H9 (cell line): ENCODE results near the gene ARHGAP11A. TPM values are rescaled to one million over a fixed set of nuclear protein-coding genes. Genes with fewer than 3 reads are reported as not detected.

ENCODE experiments used
- DNase-seq: peaks from one replicate; pipeline ENCODE4 v3.0.0-alpha.2; 2017
- H2AFZ ChIP-seq: one replicate; pipeline ENCODE4 v1.6.1; 2013; ENCODE audit warnings: mild to moderate bottlenecking, low read length, control low read depth, moderate library complexity
- H2AK5ac ChIP-seq: 2 replicates; pipeline ENCODE4 v1.6.1; 2013; ENCODE audit warnings: low read length, control low read depth, mixed read lengths; ENCODE audit not compliant: insufficient read length
- H2BK120ac ChIP-seq: one replicate; pipeline ENCODE4 v1.6.1; 2013; ENCODE audit warnings: low read depth, mild to moderate bottlenecking, low read length, control low read depth, inconsistent platforms; ENCODE audit not compliant: poor library complexity, severe bottlenecking
- H2BK12ac ChIP-seq: 2 replicates; pipeline ENCODE4 v1.6.1; 2013; ENCODE audit warnings: low read length, control low read depth, mixed read lengths, low read depth; ENCODE audit not compliant: insufficient read length
- H2BK15ac ChIP-seq: 2 replicates; pipeline ENCODE4 v1.6.1; 2013; ENCODE audit warnings: low read depth, low read length, control low read depth
- H2BK20ac ChIP-seq: one replicate; pipeline ENCODE4 v1.6.1; 2013; ENCODE audit warnings: low read depth, mild to moderate bottlenecking, low read length, control low read depth, inconsistent platforms; ENCODE audit not compliant: poor library complexity, severe bottlenecking
- H2BK5ac ChIP-seq: 2 replicates; pipeline ENCODE4 v1.6.1; 2013; ENCODE audit warnings: low read length, control low read depth, mixed read lengths; ENCODE audit not compliant: insufficient read length
- H3K14ac ChIP-seq: 2 replicates; pipeline ENCODE4 v1.6.1; 2013; ENCODE audit warnings: low read length, control low read depth; ENCODE audit not compliant: insufficient read depth
- H3K18ac ChIP-seq: 2 replicates; pipeline ENCODE4 v1.6.1; 2013; ENCODE audit warnings: low read depth, mild to moderate bottlenecking, mixed read lengths, low read length, control low read depth; ENCODE audit not compliant: insufficient read length
- H3K23ac ChIP-seq: 2 replicates; pipeline ENCODE4 v1.6.1; 2013; ENCODE audit warnings: low read length, control low read depth, mixed read lengths, low read depth; ENCODE audit not compliant: insufficient read length
- H3K23me2 ChIP-seq: 2 replicates; pipeline ENCODE4 v1.6.1; 2013; ENCODE audit warnings: low read depth, mild to moderate bottlenecking, mixed read lengths, low read length, control low read depth; ENCODE audit not compliant: insufficient read length, poor library complexity, severe bottlenecking
- H3K27ac ChIP-seq: 2 replicates; pipeline ENCODE4 v1.5.1; 2013; ENCODE audit warnings: low read length, control low read depth, mixed read lengths, low read depth; ENCODE audit not compliant: insufficient read length
- H3K27me3 ChIP-seq: 2 replicates; pipeline ENCODE4 v1.6.1; 2013; ENCODE audit warnings: low read length, control low read depth, inconsistent platforms; ENCODE audit not compliant: insufficient read depth
- H3K4ac ChIP-seq: 2 replicates; pipeline ENCODE4 v1.6.1; 2013; ENCODE audit warnings: low read depth, mild to moderate bottlenecking, control low read depth, inconsistent platforms, low read length, moderate library complexity
- H3K4me1 ChIP-seq: 2 replicates; pipeline ENCODE4 v1.6.1; 2013; ENCODE audit warnings: low read length, control low read depth, inconsistent platforms; ENCODE audit not compliant: insufficient read depth
- H3K4me2 ChIP-seq: 2 replicates; pipeline ENCODE4 v1.6.1; 2013; ENCODE audit warnings: low read length, control low read depth, mixed read lengths; ENCODE audit not compliant: insufficient read length, insufficient read depth
- H3K56ac ChIP-seq: 2 replicates; pipeline ENCODE4 v1.6.1; 2013; ENCODE audit warnings: low read depth, mild to moderate bottlenecking, mixed read lengths, low read length, control low read depth; ENCODE audit not compliant: insufficient read length
- H3K79me1 ChIP-seq: 2 replicates; pipeline ENCODE4 v1.6.1; 2013; ENCODE audit warnings: low read depth, mild to moderate bottlenecking, moderate library complexity, low read length, control low read depth, inconsistent platforms; ENCODE audit not compliant: insufficient read depth, poor library complexity, severe bottlenecking
- H3K79me2 ChIP-seq: 2 replicates; pipeline ENCODE4 v1.6.1; 2013; ENCODE audit warnings: low read length, control low read depth, inconsistent platforms; ENCODE audit not compliant: insufficient read depth
- H3K9ac ChIP-seq: 2 replicates; pipeline ENCODE4 v1.6.1; 2013; ENCODE audit warnings: low read length, control low read depth, mixed read lengths; ENCODE audit not compliant: insufficient read length; ENCODE audit errors: extremely low read depth
- H3K9me3 ChIP-seq: one replicate; pipeline ENCODE4 v1.6.1; 2013; ENCODE audit warnings: low read depth, low read length, inconsistent platforms; ENCODE audit not compliant: control insufficient read depth
- H3T11ph ChIP-seq: one replicate; pipeline ENCODE4 v1.6.1; 2013; ENCODE audit warnings: mild to moderate bottlenecking, low read length, control low read depth, inconsistent platforms
- H4K20me1 ChIP-seq: one replicate; pipeline ENCODE4 v1.6.1; 2013; ENCODE audit not compliant: control insufficient read depth, insufficient read length, insufficient read depth
- H4K5ac ChIP-seq: 2 replicates; pipeline ENCODE4 v1.6.1; 2013; ENCODE audit warnings: low read depth, mild to moderate bottlenecking, mixed read lengths, low read length, control low read depth; ENCODE audit not compliant: insufficient read length
- H4K8ac ChIP-seq: replicated peaks from 2 replicates; pipeline ENCODE4 v1.6.1; 2013; ENCODE audit warnings: low read length, control low read depth, mixed read lengths, low read depth; ENCODE audit not compliant: insufficient read length
- H4K91ac ChIP-seq: 2 replicates; pipeline ENCODE4 v1.6.1; 2013; ENCODE audit warnings: low read depth, mild to moderate bottlenecking, moderate library complexity, mixed read lengths, low read length, control low read depth; ENCODE audit not compliant: insufficient read length
- H3K27ac Mint-ChIP-seq, 3 experiments: 2 replicates in 2 of 3; 3 replicates in 1 of 3; pipeline ENCODE4 v1.8.0; 2020 to 2021; ENCODE audit warnings: mixed read lengths in 3 of 3, mild to moderate bottlenecking in 1 of 3, moderate library complexity in 1 of 3
- H3K27me3 Mint-ChIP-seq: 2 replicates; pipeline ENCODE4 v1.8.0; 2021; ENCODE audit warnings: low read depth, mild to moderate bottlenecking, moderate library complexity, mixed read lengths
- H3K36me3 Mint-ChIP-seq, 3 experiments: 2 replicates in 2 of 3; 3 replicates in 1 of 3; pipeline ENCODE4 v1.8.0; 2020 to 2021; ENCODE audit warnings: low read depth in 3 of 3, mixed read lengths in 3 of 3; ENCODE audit not compliant: insufficient read depth in 1 of 3
- H3K4me1 Mint-ChIP-seq, 2 experiments: 2 replicates each; pipeline ENCODE4 v1.8.0; 2020; ENCODE audit warnings: mixed read lengths in 2 of 2
- H3K4me3 Mint-ChIP-seq, 2 experiments: 2 replicates in 1 of 2; 3 replicates in 1 of 2; pipeline ENCODE4 v1.8.0; 2020 to 2021; ENCODE audit warnings: mild to moderate bottlenecking in 2 of 2, mixed read lengths in 2 of 2, moderate library complexity in 1 of 2
- H3K9me3 Mint-ChIP-seq, 2 experiments: 2 replicates in 1 of 2; 3 replicates in 1 of 2; pipeline ENCODE4 v1.8.0; 2020; ENCODE audit warnings: mild to moderate bottlenecking in 2 of 2, mixed read lengths in 2 of 2, moderate library complexity in 1 of 2
- WGBS: extraction: QIAGEN DNeasy Blood & Tissue Kit; methylation state at CpG from one replicate; pipeline ENCODE4 v1.1.7; 2013; ENCODE audit warnings: missing lambda C conversion rate, low lambda C conversion rate, mixed read lengths; ENCODE audit not compliant: insufficient read length; ENCODE audit errors: extremely low coverage; 5-methylcytosine and 5-hydroxymethylcytosine counted together
- total RNA-seq: library from RNA; stranded (reverse); gene quantifications from 2 replicates; pipeline ENCODE4 v1.2.1, GENCODE V29; 2021
- TF ChIP-seq, protein P1 (sequence below): fragments of 200-600 bp; sonication (generic); conservative IDR thresholded peaks from 3 replicates; pipeline ENCODE4 v1.8.0; 2021; ENCODE audit warnings: antibody characterized with exemption, mild to moderate bottlenecking

Gene ARHGAP11A
- total RNA-seq, 1 experiment from 2014 or later: 94.4 TPM

- H3K79me2 ChIP-seq: no peaks in the 10 kb centered on the region
- H3K23me2 ChIP-seq: no peaks in the 10 kb centered on the region
- TF ChIP-seq, protein P1, sequence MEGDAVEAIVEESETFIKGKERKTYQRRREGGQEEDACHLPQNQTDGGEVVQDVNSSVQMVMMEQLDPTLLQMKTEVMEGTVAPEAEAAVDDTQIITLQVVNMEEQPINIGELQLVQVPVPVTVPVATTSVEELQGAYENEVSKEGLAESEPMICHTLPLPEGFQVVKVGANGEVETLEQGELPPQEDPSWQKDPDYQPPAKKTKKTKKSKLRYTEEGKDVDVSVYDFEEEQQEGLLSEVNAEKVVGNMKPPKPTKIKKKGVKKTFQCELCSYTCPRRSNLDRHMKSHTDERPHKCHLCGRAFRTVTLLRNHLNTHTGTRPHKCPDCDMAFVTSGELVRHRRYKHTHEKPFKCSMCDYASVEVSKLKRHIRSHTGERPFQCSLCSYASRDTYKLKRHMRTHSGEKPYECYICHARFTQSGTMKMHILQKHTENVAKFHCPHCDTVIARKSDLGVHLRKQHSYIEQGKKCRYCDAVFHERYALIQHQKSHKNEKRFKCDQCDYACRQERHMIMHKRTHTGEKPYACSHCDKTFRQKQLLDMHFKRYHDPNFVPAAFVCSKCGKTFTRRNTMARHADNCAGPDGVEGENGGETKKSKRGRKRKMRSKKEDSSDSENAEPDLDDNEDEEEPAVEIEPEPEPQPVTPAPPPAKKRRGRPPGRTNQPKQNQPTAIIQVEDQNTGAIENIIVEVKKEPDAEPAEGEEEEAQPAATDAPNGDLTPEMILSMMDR: no peak
- no peak within 1 kb of the TSS for H4K8ac ChIP-seq
- peaks cover 21 to 22% of the 10 kb centered on the region in 2 experiments for H3K4me1 Mint-ChIP-seq
- no peak within 1 kb of the TSS for H3T11ph ChIP-seq
- H3K36me3 Mint-ChIP-seq: peaks cover 8 to 33% (median 21%) of the 10 kb centered on the region in 3 experiments; a peak in 6 of 7 replicates
- no peak within 1 kb of the TSS for H2BK20ac ChIP-seq
- H2BK5ac ChIP-seq: no peak within 1 kb of the TSS
- H3K27me3 ChIP-seq: no peaks in the 10 kb centered on the region
- peak within 1 kb of the TSS; percentile 83 for H3K18ac ChIP-seq
- H2BK12ac ChIP-seq: no peak within 1 kb of the TSS
- H2BK120ac ChIP-seq: no peak within 1 kb of the TSS
- H3K14ac ChIP-seq: peak within 1 kb of the TSS; percentile 93; the same call in 1 of the 2 replicates
- no peak within 1 kb of the TSS for H4K91ac ChIP-seq
- no peaks in the 10 kb centered on the region for H4K20me1 ChIP-seq
- no peak within 1 kb of the TSS for H2BK15ac ChIP-seq
- peak within 1 kb of the TSS; percentile 62 for H3K27ac ChIP-seq
- H3K27ac Mint-ChIP-seq: peak within 1 kb of the TSS; percentile 95 to 99 (median 97)
- peaks cover 4% of the 10 kb centered on the region; the same call in 1 of the 2 replicates for H3K4me1 ChIP-seq
- H4K5ac ChIP-seq: peak within 1 kb of the TSS; percentile 64
- DNase-seq: peak; percentile 94
- no peak within 1 kb of the TSS for H2AK5ac ChIP-seq
- H3K79me1 ChIP-seq: no peaks in the 10 kb centered on the region
- H3K4me3 Mint-ChIP-seq: peak within 1 kb of the TSS; percentile 81 to 89
- no peak within 1 kb of the TSS for H3K23ac ChIP-seq
- H3K9me3 Mint-ChIP-seq: no peaks in the 10 kb centered on the region
- H3K9ac ChIP-seq: peak within 1 kb of the TSS; percentile 65
- no peak within 1 kb of the TSS for H3K56ac ChIP-seq
- H3K4ac ChIP-seq: no peak within 1 kb of the TSS
- WGBS: no CpG with 5 or more reads among the region's 22 CpGs
- H2AFZ ChIP-seq: no peak within 1 kb of the TSS
- H3K27me3 Mint-ChIP-seq: no peaks in the 10 kb centered on the region; the same call in 1 of the 2 replicates
- H3K4me2 ChIP-seq: peak within 1 kb of the TSS; percentile 90
- no peaks in the 10 kb centered on the region for H3K9me3 ChIP-seq
Measured at GRCh38 chr15:32641517-32642059, 26.3 kb downstream of the ARHGAP11A start, which contains the start of gene SCG5. SCG5 (plus strand) TSS chr15:32641710; CDS start chr15:32643593, 1,883 bp downstream.
